HepG2 (cell line): ENCODE data around the gene CLTA. TPM values are rescaled to one million over a fixed set of nuclear protein-coding genes. Genes with fewer than 3 reads are reported as not detected.
"Not testable (repeated sequence)": the region's sequence is repeated elsewhere in the genome, so short reads cannot be mapped to it uniquely, and the experiment has no call there.

Experiments
- ATAC-seq: fragments of 200-7000 bp; cut with Tn5 transposase; 3 replicates; pipeline ENCODE4 v1.9.1; 2020; ENCODE audit warnings: mild to moderate bottlenecking, moderate library complexity
- BruUV-seq: library from RNA; stranded (reverse); fragments of 400-500 nt; replicated peaks from 2 replicates; lab custom pipeline; 2021; lab: Mats Ljungman, UMichigan
- CTCF ChIA-PET: fragments of 300-600 bp; formaldehyde crosslinking; extraction: SDS; loops from one replicate; lab custom pipeline; 2021; ENCODE audit warnings: low total read pairs, inconsistent platforms, low intra/inter-chr PET ratio; lab: Yijun Ruan, JAX
- POLR2A ChIA-PET: fragments of 350-600 bp; sonication (Branson Sonifier 250); formaldehyde crosslinking; loops from one replicate; lab custom pipeline; 2020; ENCODE audit warnings: antibody characterized with exemption, inconsistent platforms; lab: Yijun Ruan, JAX
- DNase-seq: peaks from one replicate; pipeline ENCODE4 v3.0.0-alpha.2; 2015; ENCODE audit warnings: low spot score
- FAIRE-seq: peaks from 3 replicates; lab custom pipeline; 2011; peaks lifted over from hg19 to GRCh38; lab: Jason Lieb, UNC
- H2AFZ ChIP-seq: one replicate; pipeline ENCODE4 v1.6.1; 2011; ENCODE audit warnings: low read length, inconsistent platforms
- H3K27ac ChIP-seq: fragments of 300-600 bp; 3 replicates; pipeline ENCODE4 v1.8.0; 2011; ENCODE audit warnings: mixed run types, mild to moderate bottlenecking, mixed read lengths, low read length, inconsistent platforms; ENCODE audit not compliant: insufficient read depth; ENCODE audit errors: extremely low read length
- H3K27me3 ChIP-seq, 2 experiments: fragments of 200-600 bp in 1 of 2; 2 replicates in 1 of 2; 3 replicates in 1 of 2; pipeline versions ENCODE4 v1.6.0 to v1.8.0; 2011; ENCODE audit warnings: low read length in 2 of 2, mild to moderate bottlenecking in 2 of 2, moderate library complexity in 2 of 2, inconsistent platforms in 1 of 2; ENCODE audit not compliant: insufficient read depth in 2 of 2, control insufficient read depth in 1 of 2
- H3K36me3 ChIP-seq, 2 experiments: fragments of 200-600 bp in 1 of 2; replicated peaks in 1 of 2; 2 replicates in 1 of 2; 3 replicates in 1 of 2; pipeline versions ENCODE4 v1.5.1 to v1.8.0; 2011; ENCODE audit warnings: low read length in 2 of 2, inconsistent platforms in 1 of 2; ENCODE audit not compliant: insufficient read depth in 2 of 2, control insufficient read depth in 1 of 2
- H3K4me1 ChIP-seq: 2 replicates; pipeline ENCODE4 v1.5.1; 2012; ENCODE audit warnings: low read length, inconsistent platforms; ENCODE audit not compliant: insufficient read depth
- H3K4me2 ChIP-seq: 2 replicates; pipeline ENCODE4 v1.6.0; 2011; ENCODE audit warnings: low read depth, low read length, inconsistent platforms
- H3K4me3 ChIP-seq, 3 experiments: fragments of 200-600 bp in 1 of 3; sonication (generic), shearing (Covaris generic) in 1 of 3; replicated peaks in 1 of 3; 2 replicates each; pipeline ENCODE4 v1.5.1; 2011 to 2016; ENCODE audit warnings: low read length in 3 of 3, inconsistent platforms in 2 of 3, low read depth in 2 of 3, mild to moderate bottlenecking in 2 of 3, control low read depth in 1 of 3, mixed read lengths in 1 of 3; ENCODE audit not compliant: insufficient read depth in 1 of 3
- H3K79me2 ChIP-seq: one replicate; pipeline ENCODE4 v1.6.1; 2011; ENCODE audit warnings: low read length, inconsistent platforms; ENCODE audit not compliant: insufficient read depth
- H3K9ac ChIP-seq: 2 replicates; pipeline ENCODE4 v1.6.0; 2011; ENCODE audit warnings: mild to moderate bottlenecking, low read depth, low read length, inconsistent platforms; ENCODE audit not compliant: insufficient read depth
- H3K9me3 ChIP-seq: 2 replicates; pipeline ENCODE4 v1.5.1; 2012; ENCODE audit warnings: mild to moderate bottlenecking, low read length
- H4K20me1 ChIP-seq: 2 replicates; pipeline ENCODE4 v1.6.0; 2011; ENCODE audit warnings: inconsistent platforms, mild to moderate bottlenecking, low read length, moderate library complexity; ENCODE audit not compliant: insufficient read depth
- TCF12 ChIP-seq, 2 experiments: fragments of 450-650 bp in 1 of 2; sonication (generic) in 1 of 2; formaldehyde crosslinking in 1 of 2; IDR thresholded peaks; 2 replicates each; pipeline versions ENCODE4 v1.6.1 to v1.8.0; 2017 to 2022; ENCODE audit warnings: antibody characterized with exemption in 1 of 2, mild to moderate bottlenecking in 1 of 2, missing genetic modification reagents in 1 of 2, moderate library complexity in 1 of 2
- WGBS: methylation state at CpG from one replicate; pipeline ENCODE4 v1.1.6; 2017; ENCODE audit warnings: low lambda C conversion rate; 5-methylcytosine and 5-hydroxymethylcytosine counted together
- in situ Hi-C: cut with HindIII; loops from 2 replicates; pipeline ENCODE4 v1.10.0; 2017; ENCODE audit warnings: low pct_unique_long_range_greater_than_20kb; ENCODE audit not compliant: extremely low pct_ligation_motif_present
- intact Hi-C: fragments of 100-400 bp; cut with micrococcal nuclease; formaldehyde crosslinking; loops from one replicate; pipeline ENCODE4 v1.10.0; 2022; ENCODE audit not compliant: unreplicated experiment
- polyA plus RNA-seq, 8 experiments: library from polyadenylated mRNA; depleted of rRNA in 3 of 8; stranded (reverse) in 7 of 8; unstranded in 1 of 8; fragments of >200 nt; fragmentation: Illumina TruSeq in 4 of 8; extraction: Trizol in 4 of 8; gene quantifications; 2 replicates each; pipeline versions ENCODE4 v1.2.1 to v1.2.3, GENCODE V29; 2011 to 2016; ENCODE audit warnings: low read depth in 4 of 8, missing spikeins in 1 of 8, mixed read lengths in 1 of 8; ENCODE audit not compliant: insufficient read depth in 1 of 8
- total RNA-seq, 5 experiments: library from RNA; depleted of rRNA; stranded (reverse); fragments of >200 nt; fragmentation: Illumina TruSeq; extraction: Trizol; gene quantifications; 2 replicates each; pipeline ENCODE4 v1.2.3, GENCODE V29; 2016; ENCODE audit warnings: low read depth in 1 of 5
- TF ChIP-seq, protein P1 (sequence below): sonication (generic); formaldehyde crosslinking; IDR thresholded peaks from 2 replicates; pipeline ENCODE4 v1.5.0; 2020; ENCODE audit warnings: mild to moderate bottlenecking, missing genetic modification reagents, borderline replicate concordance

CLTA gene
- total and polyA plus RNA-seq, 2 of the 13 experiments (the other 11 are each of a cell fraction or from before 2014, with no cell fraction given) = 143 to 222 TPM

DNA sequence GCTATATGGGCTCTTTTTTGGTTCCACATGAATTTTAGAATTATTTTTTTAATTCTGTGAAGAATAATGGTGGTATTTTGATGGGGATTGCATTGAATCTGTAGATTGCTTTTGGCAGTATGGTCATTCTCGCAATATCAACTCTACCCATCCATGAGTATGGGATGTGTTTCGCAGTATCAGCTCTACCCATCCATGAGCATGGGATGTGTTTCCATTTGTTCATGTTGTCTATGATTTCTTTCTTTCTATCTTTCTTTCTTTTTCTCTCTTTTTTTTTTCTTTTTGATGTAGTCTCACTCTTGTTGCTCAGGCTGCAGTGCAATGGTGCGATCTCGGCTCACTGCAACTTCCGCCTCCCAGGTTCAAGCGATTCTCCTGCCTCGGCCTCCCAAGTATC is 48.5 kb downstream of the CLTA start:
- H3K9me3 ChIP-seq, ATAC-seq, H3K9ac ChIP-seq, FAIRE-seq, H3K27me3 ChIP-seq, in situ Hi-C loops, DNase-seq, H3K79me2 ChIP-seq, BruUV-seq, H3K27ac ChIP-seq, H3K4me2 ChIP-seq, H2AFZ ChIP-seq, H3K4me1 ChIP-seq, H3K4me3 ChIP-seq, intact Hi-C loops, POLR2A ChIA-PET, CTCF ChIA-PET, H4K20me1 ChIP-seq: not testable (repeated sequence)
- peaks cover 4 to 37% of the 10 kb centered on the region in 2 experiments; a peak in 3 of 5 replicates for H3K36me3 ChIP-seq
- 98% methylated on average over 7 of the region's 7 CpGs for WGBS

DNA sequence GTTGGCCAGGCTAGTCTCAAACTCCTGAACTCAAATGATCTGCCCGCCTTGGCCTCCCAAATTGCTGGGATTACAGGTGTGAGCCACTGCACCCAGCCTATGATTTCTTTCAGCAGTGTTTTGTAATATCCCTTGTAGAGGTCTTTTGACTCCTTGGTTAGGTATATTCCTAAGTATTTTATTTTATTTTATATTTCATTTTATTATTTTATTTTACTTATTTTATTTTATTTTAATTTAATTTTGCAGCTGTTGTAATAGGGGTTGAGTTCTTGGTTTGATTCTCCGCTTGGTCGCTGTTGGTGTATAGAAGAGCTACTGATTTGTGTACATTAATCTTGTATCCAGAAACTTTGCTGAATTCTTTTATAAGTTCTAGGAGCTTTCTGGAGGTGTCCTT is 49.0 kb downstream of the CLTA start:
- H3K4me1 ChIP-seq, DNase-seq, intact Hi-C loops, BruUV-seq, CTCF ChIA-PET, in situ Hi-C loops, H3K27ac ChIP-seq, H3K4me3 ChIP-seq, POLR2A ChIA-PET, H3K9ac ChIP-seq, H3K27me3 ChIP-seq, FAIRE-seq, H4K20me1 ChIP-seq, H3K9me3 ChIP-seq, H3K4me2 ChIP-seq, ATAC-seq, H3K79me2 ChIP-seq, H2AFZ ChIP-seq: not testable (repeated sequence)
- 97% methylated on average over 3 of the region's 3 CpGs for WGBS
- H3K36me3 ChIP-seq = peaks cover 3 to 34% of the 10 kb centered on the region in 2 experiments; a peak in 3 of 5 replicates

DNA sequence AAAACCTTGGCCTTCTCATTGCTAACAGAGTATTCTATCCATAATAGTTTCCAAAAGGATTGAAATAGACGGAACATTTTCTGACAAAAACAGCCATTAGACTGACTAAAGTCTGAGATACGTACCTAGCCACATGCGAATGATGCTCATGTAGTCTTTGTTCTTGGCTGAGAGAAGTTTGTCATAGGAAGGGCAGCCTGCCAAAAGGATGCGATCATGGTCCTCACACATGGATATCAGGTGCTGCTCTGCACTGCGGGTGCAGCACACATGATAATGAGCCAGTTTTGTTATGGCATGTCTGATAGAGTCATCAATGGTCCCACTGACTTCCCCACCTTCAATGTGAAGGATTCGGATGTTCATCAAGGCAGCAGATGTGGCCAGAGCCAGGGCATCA is 55.2 kb downstream of the CLTA start:
- 95% methylated on average over 5 of the region's 6 CpGs for WGBS
- no peak overlapping the region for H3K27ac ChIP-seq
- FAIRE-seq (no peak), DNase-seq (no peak), ATAC-seq (no peak)
- intact Hi-C loops (no loop called here), in situ Hi-C loops (loop anchor here (5.0 kb wide), 1 partner anchor 81 kb away; no protein-coding TSS in a partner anchor)
- no TSS peak for BruUV-seq
- H3K9me3 ChIP-seq = no peaks in the 10 kb centered on the region
- peaks cover 7% of the 10 kb centered on the region for H3K79me2 ChIP-seq
- H3K9ac ChIP-seq = no peak overlapping the region
- peaks cover 2 to 30% of the 10 kb centered on the region in 2 experiments; a peak in 4 of 5 replicates for H3K36me3 ChIP-seq
- H3K27me3 ChIP-seq = no peaks in the 10 kb centered on the region
- no peak overlapping the region for H2AFZ ChIP-seq
- H4K20me1 ChIP-seq = no peaks in the 10 kb centered on the region
- no peak overlapping the region for H3K4me2 ChIP-seq
- ChIA-PET POLR2A (no interaction called here), CTCF (no interaction called here)
- no peaks in the 10 kb centered on the region for H3K4me1 ChIP-seq
- H3K4me3 ChIP-seq = no peak overlapping the region
- TF ChIP-seq, protein P1, sequence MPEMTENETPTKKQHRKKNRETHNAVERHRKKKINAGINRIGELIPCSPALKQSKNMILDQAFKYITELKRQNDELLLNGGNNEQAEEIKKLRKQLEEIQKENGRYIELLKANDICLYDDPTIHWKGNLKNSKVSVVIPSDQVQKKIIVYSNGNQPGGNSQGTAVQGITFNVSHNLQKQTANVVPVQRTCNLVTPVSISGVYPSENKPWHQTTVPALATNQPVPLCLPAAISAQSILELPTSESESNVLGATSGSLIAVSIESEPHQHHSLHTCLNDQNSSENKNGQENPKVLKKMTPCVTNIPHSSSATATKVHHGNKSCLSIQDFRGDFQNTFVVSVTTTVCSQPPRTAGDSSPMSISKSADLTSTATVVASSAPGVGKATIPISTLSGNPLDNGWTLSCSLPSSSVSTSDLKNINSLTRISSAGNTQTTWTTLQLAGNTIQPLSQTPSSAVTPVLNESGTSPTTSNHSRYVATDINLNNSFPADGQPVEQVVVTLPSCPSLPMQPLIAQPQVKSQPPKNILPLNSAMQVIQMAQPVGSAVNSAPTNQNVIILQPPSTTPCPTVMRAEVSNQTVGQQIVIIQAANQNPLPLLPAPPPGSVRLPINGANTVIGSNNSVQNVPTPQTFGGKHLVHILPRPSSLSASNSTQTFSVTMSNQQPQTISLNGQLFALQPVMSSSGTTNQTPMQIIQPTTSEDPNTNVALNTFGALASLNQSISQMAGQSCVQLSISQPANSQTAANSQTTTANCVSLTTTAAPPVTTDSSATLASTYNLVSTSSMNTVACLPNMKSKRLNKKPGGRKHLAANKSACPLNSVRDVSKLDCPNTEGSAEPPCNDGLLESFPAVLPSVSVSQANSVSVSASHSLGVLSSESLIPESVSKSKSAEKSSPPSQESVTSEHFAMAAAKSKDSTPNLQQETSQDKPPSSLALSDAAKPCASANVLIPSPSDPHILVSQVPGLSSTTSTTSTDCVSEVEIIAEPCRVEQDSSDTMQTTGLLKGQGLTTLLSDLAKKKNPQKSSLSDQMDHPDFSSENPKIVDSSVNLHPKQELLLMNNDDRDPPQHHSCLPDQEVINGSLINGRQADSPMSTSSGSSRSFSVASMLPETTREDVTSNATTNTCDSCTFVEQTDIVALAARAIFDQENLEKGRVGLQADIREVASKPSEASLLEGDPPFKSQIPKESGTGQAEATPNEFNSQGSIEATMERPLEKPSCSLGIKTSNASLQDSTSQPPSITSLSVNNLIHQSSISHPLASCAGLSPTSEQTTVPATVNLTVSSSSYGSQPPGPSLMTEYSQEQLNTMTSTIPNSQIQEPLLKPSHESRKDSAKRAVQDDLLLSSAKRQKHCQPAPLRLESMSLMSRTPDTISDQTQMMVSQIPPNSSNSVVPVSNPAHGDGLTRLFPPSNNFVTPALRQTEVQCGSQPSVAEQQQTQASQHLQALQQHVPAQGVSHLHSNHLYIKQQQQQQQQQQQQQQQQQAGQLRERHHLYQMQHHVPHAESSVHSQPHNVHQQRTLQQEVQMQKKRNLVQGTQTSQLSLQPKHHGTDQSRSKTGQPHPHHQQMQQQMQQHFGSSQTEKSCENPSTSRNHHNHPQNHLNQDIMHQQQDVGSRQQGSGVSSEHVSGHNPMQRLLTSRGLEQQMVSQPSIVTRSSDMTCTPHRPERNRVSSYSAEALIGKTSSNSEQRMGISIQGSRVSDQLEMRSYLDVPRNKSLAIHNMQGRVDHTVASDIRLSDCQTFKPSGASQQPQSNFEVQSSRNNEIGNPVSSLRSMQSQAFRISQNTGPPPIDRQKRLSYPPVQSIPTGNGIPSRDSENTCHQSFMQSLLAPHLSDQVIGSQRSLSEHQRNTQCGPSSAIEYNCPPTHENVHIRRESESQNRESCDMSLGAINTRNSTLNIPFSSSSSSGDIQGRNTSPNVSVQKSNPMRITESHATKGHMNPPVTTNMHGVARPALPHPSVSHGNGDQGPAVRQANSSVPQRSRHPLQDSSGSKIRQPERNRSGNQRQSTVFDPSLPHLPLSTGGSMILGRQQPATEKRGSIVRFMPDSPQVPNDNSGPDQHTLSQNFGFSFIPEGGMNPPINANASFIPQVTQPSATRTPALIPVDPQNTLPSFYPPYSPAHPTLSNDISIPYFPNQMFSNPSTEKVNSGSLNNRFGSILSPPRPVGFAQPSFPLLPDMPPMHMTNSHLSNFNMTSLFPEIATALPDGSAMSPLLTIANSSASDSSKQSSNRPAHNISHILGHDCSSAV (CRISPR knock-in tag) = no peak
- TF ChIP-seq TCF12 (IDR thresholded peaks at IDR 0.05) = no peak
- TF ChIP-seq TCF12 (CRISPR knock-in tag; IDR thresholded peaks at IDR 0.05) = no peak
